GM12864 (cell line): Measurements from ENCODE around the gene ABHD17A.
A peak's percentile ranks its signal among the peaks of the same experiment; 100 is the strongest.
"Not testable (repeated sequence)": the region's sequence is repeated elsewhere in the genome, so short reads cannot be mapped to it uniquely, and the experiment has no call there.

ENCODE experiments used
- DNase-seq: peaks from one replicate; pipeline ENCODE4 v3.0.0-alpha.2; 2011; ENCODE audit warnings: low read depth
- H3K4me3 ChIP-seq: 2 replicates; pipeline ENCODE4 v1.5.1; 2011; ENCODE audit warnings: mild to moderate bottlenecking, low read depth, low read length, control low read depth
- TF ChIP-seq, protein P1 (sequence below): IDR thresholded peaks from 2 replicates; pipeline ENCODE4 v1.5.1; 2011; ENCODE audit warnings: low read depth, mild to moderate bottlenecking, moderate library complexity, low read length, control low read depth, inconsistent platforms; ENCODE audit errors: missing control alignments

ABHD17A gene

GRCh38 chr19:1880611-1881392 is 4.5 kb downstream of the ABHD17A start:
- no peak for DNase-seq
- TF ChIP-seq, protein P1, sequence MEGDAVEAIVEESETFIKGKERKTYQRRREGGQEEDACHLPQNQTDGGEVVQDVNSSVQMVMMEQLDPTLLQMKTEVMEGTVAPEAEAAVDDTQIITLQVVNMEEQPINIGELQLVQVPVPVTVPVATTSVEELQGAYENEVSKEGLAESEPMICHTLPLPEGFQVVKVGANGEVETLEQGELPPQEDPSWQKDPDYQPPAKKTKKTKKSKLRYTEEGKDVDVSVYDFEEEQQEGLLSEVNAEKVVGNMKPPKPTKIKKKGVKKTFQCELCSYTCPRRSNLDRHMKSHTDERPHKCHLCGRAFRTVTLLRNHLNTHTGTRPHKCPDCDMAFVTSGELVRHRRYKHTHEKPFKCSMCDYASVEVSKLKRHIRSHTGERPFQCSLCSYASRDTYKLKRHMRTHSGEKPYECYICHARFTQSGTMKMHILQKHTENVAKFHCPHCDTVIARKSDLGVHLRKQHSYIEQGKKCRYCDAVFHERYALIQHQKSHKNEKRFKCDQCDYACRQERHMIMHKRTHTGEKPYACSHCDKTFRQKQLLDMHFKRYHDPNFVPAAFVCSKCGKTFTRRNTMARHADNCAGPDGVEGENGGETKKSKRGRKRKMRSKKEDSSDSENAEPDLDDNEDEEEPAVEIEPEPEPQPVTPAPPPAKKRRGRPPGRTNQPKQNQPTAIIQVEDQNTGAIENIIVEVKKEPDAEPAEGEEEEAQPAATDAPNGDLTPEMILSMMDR: no peak

DNA sequence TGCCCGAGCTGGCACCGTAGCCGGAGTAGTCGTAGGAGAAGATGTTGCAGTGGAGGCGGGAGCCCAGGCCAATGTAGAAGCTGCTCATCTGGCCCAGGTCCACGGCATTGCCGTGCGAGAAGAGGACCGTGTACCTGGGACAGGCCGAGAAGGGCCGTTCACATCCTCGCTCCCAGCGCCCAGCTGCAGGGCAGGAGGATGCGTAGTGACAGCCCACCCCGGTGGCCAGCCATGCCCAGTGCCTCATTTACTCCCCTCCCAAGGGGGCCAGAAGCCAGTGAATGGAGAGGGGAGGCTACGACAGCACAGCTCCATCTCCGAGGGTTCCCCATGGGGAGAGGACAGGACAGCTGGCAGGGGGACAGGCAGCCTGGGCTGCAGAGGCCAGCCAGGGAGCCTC is 5.3 kb downstream of the ABHD17A start:
- not testable (repeated sequence) for H3K4me3 ChIP-seq, DNase-seq

More at GRCh38 chr19:1880611-1881392, 4.5 kb downstream of the ABHD17A start:
- H3K4me3 ChIP-seq: no peak overlapping the region

GRCh38 chr19:1878583-1878982 is 6.7 kb downstream of the ABHD17A start:
- H3K4me3 ChIP-seq, DNase-seq: not testable (repeated sequence)

DNA sequence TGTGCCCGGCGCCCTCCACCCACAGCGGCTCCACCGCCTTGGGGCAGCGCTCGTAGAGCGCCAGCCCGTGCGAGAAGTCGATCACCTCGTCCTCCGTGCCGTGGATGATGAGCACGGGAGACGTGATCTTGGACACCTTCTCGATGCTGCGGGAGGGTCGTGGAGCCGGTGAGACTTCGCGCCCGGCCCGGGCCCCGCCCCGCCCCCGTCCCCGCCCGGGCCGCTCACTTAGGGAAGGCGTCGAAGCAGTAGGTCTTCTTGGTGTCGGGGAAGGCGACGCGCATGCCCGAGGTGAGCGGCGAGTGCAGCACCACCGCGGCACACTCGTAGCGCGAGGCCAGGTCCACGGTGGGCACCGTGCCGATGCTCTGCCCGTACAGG is 8.0 kb downstream of the ABHD17A start:
- not testable (repeated sequence) for H3K4me3 ChIP-seq, DNase-seq

DNA sequence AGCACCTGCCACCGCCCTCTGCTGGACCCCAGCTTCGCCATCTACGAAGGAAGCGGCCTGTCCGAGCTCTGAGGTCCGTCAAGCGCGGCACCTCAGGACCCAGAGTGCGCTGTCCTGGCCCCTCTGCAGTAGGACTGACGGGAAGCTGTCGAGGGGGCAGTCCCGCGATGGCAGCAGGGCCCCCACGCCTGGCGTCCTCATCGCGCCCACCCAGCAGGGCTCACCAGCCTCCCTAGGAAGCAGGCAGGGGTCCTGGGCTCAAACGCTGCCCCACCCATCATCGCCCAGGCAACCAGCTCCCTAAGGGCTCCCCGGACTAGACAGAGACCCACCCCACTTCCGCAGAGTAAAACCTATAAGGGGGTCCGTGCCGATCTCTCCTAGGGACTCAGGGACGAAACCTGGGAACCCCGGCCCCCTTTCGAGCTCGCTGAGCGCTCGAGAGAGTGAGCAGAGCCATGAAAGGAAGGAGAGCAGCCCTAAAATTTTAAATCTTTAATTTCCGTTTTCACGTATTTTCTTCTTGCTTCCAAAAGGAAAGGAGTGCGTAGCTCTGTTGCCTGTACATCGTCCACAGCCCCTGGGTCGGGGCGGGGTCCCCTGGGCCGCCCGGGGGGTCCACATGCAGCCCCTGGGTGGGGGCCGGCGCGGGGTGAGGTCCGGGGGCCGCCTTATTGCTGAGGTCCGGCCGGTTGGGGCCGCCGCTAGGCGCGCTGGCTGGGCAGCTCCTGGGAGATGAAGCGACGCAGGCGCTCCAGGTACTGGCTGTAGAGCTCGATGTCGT is 8.6 kb downstream of the ABHD17A start:
- DNase-seq: not testable (repeated sequence)
- H3K4me3 ChIP-seq: peak overlapping the region; percentile 95

GRCh38 chr19:1875646-1876495 is 9.4 kb downstream of the ABHD17A start:
- H3K4me3 ChIP-seq: peak overlapping the region; percentile 95
- DNase-seq: no peak
- TF ChIP-seq, protein P1: no peak

DNA sequence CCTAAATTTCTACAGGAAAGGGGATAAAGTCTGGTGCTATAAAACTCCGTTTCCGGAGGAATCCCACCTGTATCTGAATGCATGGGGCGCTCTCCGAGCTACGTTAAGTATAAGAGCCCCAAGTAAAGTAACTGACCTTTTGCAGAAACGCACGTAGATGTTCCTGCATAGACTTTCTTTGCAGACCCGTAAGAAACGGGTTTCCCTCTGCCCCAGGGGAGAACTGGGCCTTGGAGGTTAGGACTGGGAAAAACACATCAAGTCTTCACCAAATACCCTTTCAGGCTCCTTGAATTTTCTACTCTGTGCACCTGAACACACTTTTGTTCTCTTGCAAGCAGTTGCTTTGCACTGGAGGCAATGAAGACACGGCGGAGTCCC is 10.0 kb downstream of the ABHD17A start:
- not testable (repeated sequence) for DNase-seq
- peak overlapping the region; percentile 95 for H3K4me3 ChIP-seq

GRCh38 chr19:1874554-1875185 is 10.6 kb downstream of the ABHD17A start:
- DNase-seq: no peak
- TF ChIP-seq, protein P1: no peak
- peak overlapping the region; percentile 95 for H3K4me3 ChIP-seq
